HCT116 (cell line): ENCODE data around the gene GALNT2. TPM values are rescaled to one million over a fixed set of nuclear protein-coding genes. Genes with fewer than 3 reads are reported as not detected.

Source experiments
- ATAC-seq: fragments of 200-7000 bp; cut with Tn5 transposase; 2 replicates; pipeline ENCODE4 v1.9.1; 2020; ENCODE audit warnings: mild to moderate bottlenecking, moderate library complexity
- BruUV-seq: library from RNA; stranded (reverse); fragments of 400-500 nt; replicated peaks from 2 replicates; lab custom pipeline; 2021; lab: Mats Ljungman, UMichigan
- CTCF ChIA-PET: fragments of 300-600 bp; sonication (Branson Sonifier 250); formaldehyde crosslinking; loops from one replicate; lab custom pipeline; 2021; ENCODE audit warnings: antibody characterized with exemption; lab: Charles Lee
- POLR2A ChIA-PET: fragments of 300-600, 350-600 bp; sonication (Branson Sonifier 250); formaldehyde crosslinking; loops from one replicate; lab custom pipeline; 2021; ENCODE audit warnings: antibody characterized with exemption; lab: Charles Lee
- RAD21 ChIA-PET, 2 experiments: fragments of 300-600 bp; sonication (Branson Sonifier 250); formaldehyde crosslinking; loops; one replicate each; lab custom pipeline; 2023; ENCODE audit warnings: low total read pairs in 2 of 2; ENCODE audit not compliant: uncharacterized antibody in 2 of 2, unreplicated experiment in 2 of 2, low non-redundant PET in 1 of 2; lab: Charles Lee
- DNase-seq: peaks from one replicate; pipeline ENCODE4 v3.0.0-alpha.2; 2010; ENCODE audit warnings: low read depth, low spot score
- H2AFZ ChIP-seq: fragments of 200-600 bp; shearing (Covaris generic), sonication (generic); 2 replicates; pipeline ENCODE4 v1.6.1; 2017; ENCODE audit warnings: low read depth, mixed run types, mixed read lengths, antibody characterized with exemption, low read length; ENCODE audit not compliant: poor library complexity, severe bottlenecking
- H3K27ac ChIP-seq: 2 replicates; pipeline ENCODE4 v1.5.1; 2012; ENCODE audit warnings: low read depth, low read length
- H3K27me3 ChIP-seq: fragments of 200-600 bp; sonication (generic); 2 replicates; pipeline ENCODE4 v1.6.1; 2016; ENCODE audit warnings: mixed run types, low read length, mixed read lengths; ENCODE audit not compliant: insufficient read depth
- H3K36me3 ChIP-seq, 2 experiments: fragments of 200-500 bp in 1 of 2; fragments of 200-600 bp in 1 of 2; sonication (Bioruptor generic) in 1 of 2; sonication (generic) in 1 of 2; 2 replicates each; pipeline versions ENCODE4 v1.5.1 to v1.6.1; 2014 to 2016; ENCODE audit warnings: low read length in 2 of 2, inconsistent platforms in 1 of 2, mixed read lengths in 1 of 2, mixed run types in 1 of 2; ENCODE audit not compliant: insufficient read depth in 2 of 2, control insufficient read depth in 1 of 2
- H3K4me1 ChIP-seq, 2 experiments: fragments of 200-600 bp in 1 of 2; sonication (generic) in 1 of 2; 2 replicates each; pipeline versions ENCODE4 v1.5.1 to v1.6.1; 2012 to 2017; ENCODE audit warnings: low read length in 2 of 2, inconsistent platforms in 1 of 2, mild to moderate bottlenecking in 1 of 2, mixed read lengths in 1 of 2, mixed run types in 1 of 2, moderate library complexity in 1 of 2; ENCODE audit not compliant: insufficient read depth in 2 of 2, control insufficient read depth in 1 of 2
- H3K4me2 ChIP-seq: fragments of 200-600 bp; sonication (generic); 2 replicates; pipeline ENCODE4 v1.6.1; 2017; ENCODE audit warnings: mixed run types, low read length, mixed read lengths
- H3K4me3 ChIP-seq, 2 experiments: fragments of 200-600 bp in 1 of 2; sonication (generic) in 1 of 2; replicated peaks in 1 of 2; 2 replicates each; pipeline ENCODE4 v1.5.1; 2011 to 2016; ENCODE audit warnings: low read length in 2 of 2, control low read depth in 1 of 2, low read depth in 1 of 2, mild to moderate bottlenecking in 1 of 2, mixed read lengths in 1 of 2, mixed run types in 1 of 2
- H3K79me2 ChIP-seq: fragments of 200-600 bp; sonication (generic); 2 replicates; pipeline ENCODE4 v1.6.1; 2017; ENCODE audit warnings: mild to moderate bottlenecking, mixed run types, low read length, moderate library complexity, mixed read lengths; ENCODE audit not compliant: insufficient read depth
- H3K9ac ChIP-seq: fragments of 200-600 bp; sonication (generic); 2 replicates; pipeline ENCODE4 v1.6.1; 2016; ENCODE audit warnings: low read length, mixed read lengths
- H3K9me2 ChIP-seq: fragments of 200-600 bp; sonication (generic), shearing (Covaris generic); 2 replicates; pipeline ENCODE4 v1.6.1; 2017; ENCODE audit warnings: mixed run types, mild to moderate bottlenecking, moderate library complexity; ENCODE audit not compliant: insufficient read depth
- H3K9me3 ChIP-seq, 2 experiments: fragments of 200-500 bp in 1 of 2; fragments of 200-600 bp in 1 of 2; sonication (Bioruptor generic) in 1 of 2; sonication (generic) in 1 of 2; 2 replicates each; pipeline ENCODE4 v1.6.1; 2014 to 2017; ENCODE audit warnings: low read length in 2 of 2, mixed read lengths in 2 of 2, inconsistent platforms in 1 of 2, low read depth in 1 of 2, mild to moderate bottlenecking in 1 of 2, mixed run types in 1 of 2, moderate library complexity in 1 of 2; ENCODE audit not compliant: control insufficient read depth in 1 of 2, insufficient read depth in 1 of 2
- H4K20me1 ChIP-seq: fragments of 200-600 bp; sonication (generic), shearing (Covaris generic); 2 replicates; pipeline ENCODE4 v1.6.1; 2017; ENCODE audit warnings: mixed run types, mild to moderate bottlenecking, moderate library complexity; ENCODE audit not compliant: insufficient read depth
- ATF3 ChIP-seq: IDR thresholded peaks from 2 replicates; pipeline ENCODE4 v1.6.1; 2012
- CBX3 ChIP-seq: IDR thresholded peaks from 2 replicates; pipeline ENCODE4 v1.6.1; 2012; ENCODE audit warnings: low read depth
- CEBPB ChIP-seq: IDR thresholded peaks from 2 replicates; pipeline ENCODE4 v1.6.1; 2012; ENCODE audit warnings: low read depth
- EGR1 ChIP-seq: IDR thresholded peaks from 2 replicates; pipeline ENCODE4 v1.6.1; 2012; ENCODE audit warnings: low read depth
- ELF1 ChIP-seq: IDR thresholded peaks from 2 replicates; pipeline ENCODE4 v1.6.1; 2012; ENCODE audit warnings: low read depth, borderline replicate concordance
- EZH2phosphoT487 ChIP-seq: fragments of 200-600 bp; IDR thresholded peaks from 2 replicates; pipeline ENCODE4 v1.6.1; 2018; ENCODE audit warnings: antibody characterized with exemption, borderline replicate concordance
- FOSL1 ChIP-seq: IDR thresholded peaks from 2 replicates; pipeline ENCODE4 v1.6.1; 2012; ENCODE audit warnings: low read depth
- POLR2A ChIP-seq: IDR thresholded peaks from 2 replicates; pipeline ENCODE4 v1.7.0; 2011; ENCODE audit warnings: borderline replicate concordance; ENCODE audit not compliant: insufficient read depth, insufficient read length; ENCODE audit errors: extremely low read depth
- POLR2AphosphoS5 ChIP-seq: IDR thresholded peaks from 2 replicates; pipeline ENCODE4 v1.6.1; 2011; ENCODE audit warnings: mild to moderate bottlenecking, low read depth, low read length, moderate library complexity
- REST ChIP-seq: IDR thresholded peaks from 2 replicates; pipeline ENCODE4 v1.6.1; 2012; ENCODE audit warnings: low read depth
- SRF ChIP-seq: IDR thresholded peaks from 2 replicates; pipeline ENCODE4 v1.6.1; 2012; ENCODE audit warnings: low read depth
- TCF7L2 ChIP-seq: IDR thresholded peaks from 2 replicates; pipeline ENCODE4 v1.7.0; 2011; ENCODE audit warnings: borderline replicate concordance, inconsistent platforms; ENCODE audit not compliant: insufficient read depth, insufficient read length; ENCODE audit errors: extremely low read depth
- ZBTB33 ChIP-seq: IDR thresholded peaks from 2 replicates; pipeline ENCODE4 v1.6.1; 2011; ENCODE audit warnings: mild to moderate bottlenecking, low read length, moderate library complexity; ENCODE audit not compliant: insufficient replicate concordance; ENCODE audit errors: extremely low read depth
- ZFX ChIP-seq: fragments of 450-650 bp; IDR thresholded peaks from 2 replicates; pipeline ENCODE4 v1.6.1; 2017
- ZNF274 ChIP-seq: fragments of 200-500 bp; sonication (Bioruptor generic); IDR thresholded peaks from 2 replicates; pipeline ENCODE4 v1.6.1; 2014; ENCODE audit warnings: mild to moderate bottlenecking, low read depth, low read length, inconsistent platforms
- intact Hi-C: fragments of 100-400 bp; cut with micrococcal nuclease; formaldehyde crosslinking; loops from 2 replicates; pipeline ENCODE4 v1.10.0; 2022
- total RNA-seq: library from RNA; stranded (reverse); gene quantifications from one replicate; pipeline ENCODE4 v1.2.1, GENCODE V29; 2021; ENCODE audit not compliant: unreplicated experiment
- TF ChIP-seq, protein P1 (sequence below), 3 experiments: fragments of 200-600 bp in 1 of 3; sonication (generic) in 1 of 3; IDR thresholded peaks in 2 of 3; conservative IDR thresholded peaks in 1 of 3; 2 replicates each; pipeline ENCODE4 v1.5.1; 2012 to 2017; ENCODE audit warnings: low read depth in 2 of 3, low read length in 2 of 3, antibody characterized with exemption in 1 of 3, borderline replicate concordance in 1 of 3, control low read depth in 1 of 3, mild to moderate bottlenecking in 1 of 3, mixed read lengths in 1 of 3, mixed run types in 1 of 3, moderate library complexity in 1 of 3; ENCODE audit not compliant: insufficient read depth in 1 of 3
- TF ChIP-seq, protein P2 (sequence below): IDR thresholded peaks from 2 replicates; pipeline ENCODE4 v1.6.1; 2012

The GALNT2 gene
- total RNA-seq, 1 experiment from 2014 or later: 40.8 TPM

- TF ChIP-seq, protein P1, sequence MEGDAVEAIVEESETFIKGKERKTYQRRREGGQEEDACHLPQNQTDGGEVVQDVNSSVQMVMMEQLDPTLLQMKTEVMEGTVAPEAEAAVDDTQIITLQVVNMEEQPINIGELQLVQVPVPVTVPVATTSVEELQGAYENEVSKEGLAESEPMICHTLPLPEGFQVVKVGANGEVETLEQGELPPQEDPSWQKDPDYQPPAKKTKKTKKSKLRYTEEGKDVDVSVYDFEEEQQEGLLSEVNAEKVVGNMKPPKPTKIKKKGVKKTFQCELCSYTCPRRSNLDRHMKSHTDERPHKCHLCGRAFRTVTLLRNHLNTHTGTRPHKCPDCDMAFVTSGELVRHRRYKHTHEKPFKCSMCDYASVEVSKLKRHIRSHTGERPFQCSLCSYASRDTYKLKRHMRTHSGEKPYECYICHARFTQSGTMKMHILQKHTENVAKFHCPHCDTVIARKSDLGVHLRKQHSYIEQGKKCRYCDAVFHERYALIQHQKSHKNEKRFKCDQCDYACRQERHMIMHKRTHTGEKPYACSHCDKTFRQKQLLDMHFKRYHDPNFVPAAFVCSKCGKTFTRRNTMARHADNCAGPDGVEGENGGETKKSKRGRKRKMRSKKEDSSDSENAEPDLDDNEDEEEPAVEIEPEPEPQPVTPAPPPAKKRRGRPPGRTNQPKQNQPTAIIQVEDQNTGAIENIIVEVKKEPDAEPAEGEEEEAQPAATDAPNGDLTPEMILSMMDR (IDR thresholded peaks at IDR 0.05 in 2 of 3, conservative IDR thresholded peaks at IDR 0.05 in 1 of 3; ENCODE audit: borderline replicate concordance in 1 of 3, insufficient read depth in 1 of 3, low read depth in 2 of 3, low read length in 2 of 3): no peak
- TF ChIP-seq EZH2phosphoT487: no peak
Observed at GRCh38 chr1:230099465-230099864, 32.4 kb downstream of the GALNT2 start (continued).

- intact Hi-C loops: no loop called here
- H3K9me3 ChIP-seq: no peaks in the 10 kb centered on the region
- ChIA-PET CTCF (no interaction called here), RAD21 (no interaction called here), POLR2A (no interaction called here)
- no peak overlapping the region for H3K27ac ChIP-seq
- H3K36me3 ChIP-seq: no peaks in the 10 kb centered on the region
- no TSS peak for BruUV-seq
- H3K9ac ChIP-seq: no peak overlapping the region
- no peak overlapping the region for H3K4me3 ChIP-seq
- no peak for ATAC-seq
- H4K20me1 ChIP-seq: no peaks in the 10 kb centered on the region
- H3K79me2 ChIP-seq: peaks cover 8% of the 10 kb centered on the region
- no peak for DNase-seq
- H3K4me2 ChIP-seq: no peak overlapping the region
- no peaks in the 10 kb centered on the region for H3K27me3 ChIP-seq
- no peak for TF ChIP-seq FOSL1
- TF ChIP-seq CEBPB: no peak
- TF ChIP-seq ATF3: no peak
- TF ChIP-seq EGR1: no peak
- no peak for TF ChIP-seq CBX3
- no peak for TF ChIP-seq ZFX
- TF ChIP-seq, protein P2, sequence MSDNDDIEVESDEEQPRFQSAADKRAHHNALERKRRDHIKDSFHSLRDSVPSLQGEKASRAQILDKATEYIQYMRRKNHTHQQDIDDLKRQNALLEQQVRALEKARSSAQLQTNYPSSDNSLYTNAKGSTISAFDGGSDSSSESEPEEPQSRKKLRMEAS: no peak
- TF ChIP-seq REST: no peak
- TF ChIP-seq ELF1: no peak
- no peak for TF ChIP-seq ZNF274
- TF ChIP-seq TCF7L2: no peak
- no peak for TF ChIP-seq POLR2A
- no peak for TF ChIP-seq ZBTB33
- no peak for TF ChIP-seq POLR2AphosphoS5
- TF ChIP-seq SRF: no peak
- TF ChIP-seq, all 23 proteins: peak for 0
- no peaks in the 10 kb centered on the region for H3K9me2 ChIP-seq
- H2AFZ ChIP-seq: no peak overlapping the region
- H3K4me1 ChIP-seq: peaks cover 23 to 39% of the 10 kb centered on the region in 2 experiments
Observed at GRCh38 chr1:230100932-230101331, 33.9 kb downstream of the GALNT2 start.
